Kidney glomerular epithelial cell (primary cell): ENCODE results near the gene ROBO1.
"Not testable (repeated sequence)": the region's sequence is repeated elsewhere in the genome, so short reads cannot be mapped to it uniquely, and the experiment has no call there.

ENCODE experiments used
- DNase-seq: peaks from one replicate; lab custom pipeline; 2025; lab: John Stamatoyannopoulos, UW

Gene ROBO1

DNA sequence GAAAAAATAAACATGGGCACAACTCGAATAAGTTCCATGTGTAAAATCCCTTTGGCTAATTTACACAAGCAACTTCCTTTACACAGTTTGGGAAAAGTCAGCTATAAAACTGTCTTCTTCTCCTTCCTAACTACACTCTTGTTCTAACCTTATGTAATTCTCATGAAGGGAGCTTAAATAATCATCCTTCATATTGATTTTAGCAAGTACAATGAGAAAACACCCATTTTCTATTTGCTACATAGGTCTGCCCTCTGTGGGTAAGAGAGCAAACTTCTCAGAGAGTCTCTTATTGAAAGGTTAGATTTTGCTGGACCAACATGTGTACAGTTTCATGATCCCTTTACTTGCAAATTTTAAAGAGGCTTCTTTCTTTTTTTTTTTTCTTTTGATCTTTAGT, 398.5 kb downstream of the ROBO1 start:
- no peak for DNase-seq

DNA sequence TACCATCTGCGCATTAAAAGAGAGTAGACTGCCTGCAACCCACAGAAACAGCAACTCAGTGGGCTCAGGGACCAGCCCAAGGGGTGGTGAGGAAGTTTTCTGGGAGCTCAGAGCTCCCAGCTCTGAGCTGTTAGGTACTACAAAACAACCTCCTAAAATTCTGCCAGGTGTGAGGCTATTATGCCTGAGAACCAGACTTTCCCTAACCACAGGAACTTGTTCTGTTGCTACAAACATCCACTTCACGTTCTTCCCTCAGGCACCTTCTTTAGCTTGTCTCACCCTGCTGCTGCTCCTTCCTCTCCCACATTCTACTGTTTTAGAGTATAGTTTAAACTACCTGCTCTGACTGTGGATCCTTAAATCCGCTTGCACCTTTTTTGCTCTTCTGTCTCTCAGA, 399.4 kb downstream of the ROBO1 start:
- no peak for DNase-seq

DNA sequence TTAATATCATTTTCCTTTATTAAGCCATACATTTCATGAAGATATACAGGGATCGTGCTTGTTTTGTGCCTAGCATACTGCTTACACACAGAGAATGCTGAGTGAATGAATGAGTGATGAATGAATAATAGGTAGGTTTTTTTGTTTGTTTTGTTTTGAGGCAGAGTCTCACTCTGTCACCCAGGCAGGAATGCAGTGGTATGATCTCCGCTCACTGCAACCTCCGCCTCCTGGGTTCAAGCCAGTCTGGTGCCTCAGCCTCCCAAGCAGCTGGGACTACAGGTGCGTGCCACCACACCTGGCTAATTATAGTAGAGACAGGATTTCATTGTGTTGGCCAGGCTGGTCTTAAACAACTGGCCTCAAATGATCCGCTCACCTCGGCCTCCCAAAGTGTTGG, 400.0 kb downstream of the ROBO1 start:
- DNase-seq = no peak

DNA sequence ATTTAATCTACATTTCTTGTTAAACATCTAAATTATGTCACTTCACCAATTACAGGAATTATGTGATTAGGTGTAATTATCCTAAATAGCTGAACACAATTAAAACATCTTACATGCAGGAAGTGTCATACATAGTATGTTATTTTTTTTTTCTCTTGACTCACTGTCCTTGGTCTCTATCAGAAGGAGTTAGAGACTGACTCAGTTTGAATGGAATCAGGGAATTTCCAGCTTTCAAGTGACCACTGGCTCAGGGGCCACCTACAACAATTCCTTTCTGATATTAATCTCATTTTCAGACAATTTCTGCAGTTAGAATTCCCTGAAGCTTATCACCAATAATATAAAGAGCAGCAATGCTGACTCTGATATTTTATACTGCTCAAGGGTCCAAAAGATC, 400.7 kb downstream of the ROBO1 start:
- DNase-seq = peak; percentile 37

DNA sequence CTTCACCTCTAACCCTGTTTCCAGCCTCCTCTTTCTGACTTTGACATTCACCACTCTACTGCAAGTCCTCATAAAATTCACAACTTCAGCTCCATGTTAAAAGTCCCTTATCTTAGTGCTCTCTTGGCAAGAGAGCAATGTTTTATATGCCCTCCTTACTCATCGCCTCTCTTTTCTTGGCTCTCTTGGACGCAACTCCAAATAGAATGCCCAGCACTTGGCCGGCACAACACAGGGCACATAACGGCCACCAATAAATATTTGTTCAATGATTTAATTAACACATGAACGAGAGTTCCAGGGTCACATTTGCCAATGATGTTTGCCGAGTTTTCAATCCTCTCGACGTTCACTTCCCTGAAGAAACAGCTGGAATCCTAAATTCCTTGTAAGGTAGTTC, 401.4 kb downstream of the ROBO1 start:
- no peak for DNase-seq

DNA sequence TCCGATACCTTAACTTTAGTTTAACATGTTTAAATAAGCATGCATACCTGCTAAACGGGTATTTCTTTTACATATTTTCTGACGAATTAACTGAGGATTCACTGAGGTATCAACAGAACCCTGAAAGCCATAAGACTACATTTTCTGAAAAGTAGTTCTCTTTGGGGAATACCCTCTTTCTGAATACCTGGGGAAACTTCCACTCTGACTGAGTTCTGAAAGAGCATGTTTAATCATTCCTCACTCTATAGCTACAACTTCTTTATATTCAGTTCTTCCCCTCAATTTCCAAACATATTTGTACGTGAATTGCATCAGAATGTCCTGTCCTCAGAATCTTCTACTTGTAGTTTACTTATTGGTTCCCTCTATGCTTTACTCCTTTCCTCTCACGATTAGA, 403.0 kb downstream of the ROBO1 start:
- no peak for DNase-seq

DNA sequence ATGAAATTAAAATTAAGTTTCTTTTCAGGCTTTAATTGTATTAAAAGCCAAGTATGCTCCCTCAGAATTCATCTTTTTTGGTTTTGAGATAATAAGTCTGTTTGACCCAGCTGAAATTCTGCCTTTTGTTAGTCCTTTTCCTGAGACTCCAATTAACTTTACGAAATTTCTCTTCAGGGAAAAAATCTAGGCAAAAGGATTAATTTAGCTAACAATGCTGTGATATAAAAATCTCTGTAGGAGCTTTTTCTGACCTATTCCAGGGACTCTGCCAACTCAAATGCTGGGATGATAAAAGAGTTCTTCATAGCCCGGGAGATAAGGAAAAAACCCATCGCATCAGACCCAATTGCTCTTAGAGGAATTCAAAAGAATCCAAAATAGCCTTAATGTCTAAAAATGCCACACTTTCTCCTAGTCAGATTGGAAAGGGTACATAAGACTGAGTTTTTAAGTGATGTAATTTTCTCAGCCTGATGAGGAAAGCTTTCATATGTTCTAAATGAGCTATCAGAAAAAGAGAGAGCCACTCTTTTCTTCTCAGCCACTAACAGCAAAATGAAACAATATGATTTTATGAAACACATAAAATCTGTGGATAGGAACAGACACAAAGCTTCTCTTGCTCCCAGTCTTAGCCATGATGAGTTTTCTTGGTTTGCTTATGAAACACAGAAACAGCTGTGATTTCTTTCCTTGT, 405.1 kb downstream of the ROBO1 start:
- DNase-seq = no peak

DNA sequence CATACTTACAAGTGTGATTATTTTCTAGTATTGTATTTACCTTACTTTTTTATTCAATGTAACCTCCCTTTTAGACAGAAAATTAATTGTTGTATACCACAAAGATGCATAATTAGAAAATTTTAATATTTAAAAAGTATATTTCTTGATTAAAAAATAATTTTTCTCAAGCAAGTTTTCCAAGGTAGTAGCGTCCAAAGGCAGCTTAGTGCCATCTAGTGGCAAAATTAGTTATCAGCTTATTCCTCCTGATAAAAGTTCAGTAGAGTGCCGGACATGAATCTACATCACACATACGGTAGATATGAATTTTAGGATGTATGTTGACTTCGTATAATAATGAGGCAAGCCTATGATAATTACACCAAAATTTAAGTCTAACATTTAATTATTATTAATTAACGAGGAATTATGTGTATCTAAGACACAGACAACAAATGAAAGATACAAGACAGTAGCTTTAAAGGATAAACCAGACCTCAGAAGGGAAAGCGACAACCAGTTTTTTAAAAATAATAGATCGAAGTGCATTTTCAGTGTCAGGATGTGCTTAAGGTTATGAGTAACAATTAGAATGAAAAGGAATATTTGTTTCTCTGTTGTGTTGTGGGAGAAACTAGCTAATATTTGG, 405.9 kb downstream of the ROBO1 start:
- peak; percentile 39 for DNase-seq

DNA sequence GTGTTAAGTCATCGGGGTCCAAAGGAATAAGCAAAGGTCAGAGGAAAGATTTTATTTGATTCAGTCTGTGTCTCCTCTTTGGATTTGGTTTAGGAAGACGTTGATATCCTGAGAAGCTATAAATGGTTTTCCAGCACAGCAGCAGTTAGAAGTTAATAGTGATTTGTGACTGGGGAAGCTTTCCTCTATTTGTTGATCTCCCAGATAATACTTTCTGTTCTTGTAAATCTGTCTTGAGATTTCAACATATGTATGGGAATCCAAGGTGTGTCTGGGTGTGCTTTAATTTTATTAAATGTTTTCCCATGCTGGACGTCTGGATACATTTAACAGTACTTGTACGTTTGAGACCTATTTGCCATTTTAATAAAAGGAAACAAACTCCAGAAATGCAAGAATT, 409.5 kb downstream of the ROBO1 start:
- no peak for DNase-seq

DNA sequence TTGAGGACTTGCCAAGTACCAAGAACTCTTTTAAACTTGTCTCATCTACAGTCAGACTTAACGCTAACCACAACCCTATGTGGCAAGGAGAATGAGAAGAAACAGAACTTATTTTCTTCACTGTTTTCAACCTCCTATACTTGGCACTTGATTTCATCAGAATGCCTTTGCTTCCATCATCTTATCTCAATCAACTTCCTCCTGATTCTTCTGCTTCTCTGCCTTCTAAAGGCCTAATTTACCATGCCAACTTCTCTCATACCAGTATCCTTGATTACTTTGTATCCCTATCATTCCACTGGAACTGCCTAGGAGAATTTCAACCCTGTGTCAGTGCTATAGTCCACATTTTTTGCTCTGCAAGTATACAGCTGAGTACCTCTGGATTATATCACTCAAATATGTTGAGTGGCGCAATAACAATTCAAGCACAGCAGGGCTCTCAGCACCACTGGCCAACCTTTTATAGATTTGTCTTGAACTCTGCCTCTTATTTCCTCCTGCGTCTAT, 413.6 kb downstream of the ROBO1 start:
- DNase-seq = no peak

DNA sequence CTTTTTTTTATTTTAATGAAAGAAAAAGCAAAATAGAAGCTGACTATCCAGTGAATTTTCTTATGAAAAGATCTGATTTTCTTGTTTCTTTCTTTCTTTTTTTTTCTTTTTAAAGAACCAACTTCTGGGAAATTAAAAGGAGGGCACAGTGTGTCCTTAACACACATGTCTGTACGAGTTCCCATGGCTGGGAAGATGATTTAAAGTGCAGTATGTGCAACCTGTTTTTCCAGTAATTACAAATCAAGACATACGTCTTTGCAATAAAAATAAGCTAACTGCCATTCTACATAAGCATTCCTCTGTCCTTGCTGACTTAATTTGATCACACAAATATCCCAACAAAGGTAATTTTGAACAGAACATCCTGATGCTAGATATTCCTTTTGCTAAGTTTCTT, 416.1 kb downstream of the ROBO1 start:
- DNase-seq = no peak

DNA sequence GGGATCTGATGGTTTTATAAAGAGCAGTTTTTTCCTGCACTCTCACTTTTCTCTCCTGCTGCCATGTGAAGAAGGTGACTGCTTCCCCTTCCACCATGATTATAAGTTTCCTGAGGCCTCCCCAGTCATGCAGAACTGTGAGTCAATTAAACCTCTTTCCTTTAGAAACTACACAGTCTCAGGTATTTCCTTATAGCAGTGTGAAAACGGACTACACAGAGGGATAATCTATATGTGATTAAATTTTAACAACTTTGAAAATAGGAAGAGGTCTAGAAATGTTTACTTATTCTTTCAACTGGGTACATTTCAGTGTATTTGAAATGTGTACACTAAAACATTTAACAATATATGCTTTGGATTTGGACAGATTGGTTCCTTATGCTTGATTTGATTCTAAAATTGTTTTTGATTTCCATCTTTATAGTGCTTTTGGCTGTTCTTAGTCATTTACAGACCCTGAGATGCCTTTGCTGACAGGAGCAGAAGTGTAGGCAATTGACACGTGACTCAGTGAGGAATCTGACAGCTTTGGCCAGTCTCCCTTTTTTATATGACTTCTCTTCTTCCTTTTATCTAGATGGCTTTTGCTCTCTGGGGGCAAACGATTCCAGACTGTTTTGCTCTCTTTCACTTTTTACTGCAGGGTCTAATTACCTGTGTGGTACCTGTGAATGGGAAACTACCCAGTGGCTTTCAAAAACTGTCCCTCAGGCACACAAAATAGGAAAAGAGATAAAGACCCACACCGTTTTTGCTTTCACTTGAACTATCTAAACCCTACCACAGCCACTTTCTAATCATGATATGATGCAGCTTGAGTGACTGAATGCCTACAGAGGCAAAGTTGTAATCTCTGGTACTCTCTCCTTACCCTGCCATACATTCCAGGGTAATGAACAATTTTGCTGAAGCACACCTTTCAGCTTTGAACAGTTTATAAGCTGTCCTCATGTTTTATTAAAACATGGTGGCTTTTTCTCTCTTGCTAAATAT, 422.6 kb downstream of the ROBO1 start:
- no peak for DNase-seq

DNA sequence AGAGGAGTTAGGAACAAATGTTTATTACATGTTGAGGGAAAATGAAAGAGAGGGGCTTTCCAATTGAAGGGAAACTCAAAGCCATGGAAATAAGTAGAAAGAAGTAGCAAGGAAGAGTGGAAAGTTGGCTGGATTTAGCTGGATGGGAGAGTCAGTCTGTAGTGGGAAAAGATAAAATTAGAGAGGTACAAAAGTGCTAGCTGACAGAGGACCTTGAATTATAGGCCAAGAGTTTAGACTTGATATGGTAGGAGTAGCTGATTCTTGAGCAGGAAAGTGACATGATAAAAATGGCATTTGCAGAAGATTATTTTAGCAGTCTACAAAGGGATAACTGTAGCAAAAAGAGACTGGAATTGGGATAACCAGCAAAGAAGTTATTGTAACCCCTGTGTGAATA, 425.8 kb downstream of the ROBO1 start:
- DNase-seq = no peak

DNA sequence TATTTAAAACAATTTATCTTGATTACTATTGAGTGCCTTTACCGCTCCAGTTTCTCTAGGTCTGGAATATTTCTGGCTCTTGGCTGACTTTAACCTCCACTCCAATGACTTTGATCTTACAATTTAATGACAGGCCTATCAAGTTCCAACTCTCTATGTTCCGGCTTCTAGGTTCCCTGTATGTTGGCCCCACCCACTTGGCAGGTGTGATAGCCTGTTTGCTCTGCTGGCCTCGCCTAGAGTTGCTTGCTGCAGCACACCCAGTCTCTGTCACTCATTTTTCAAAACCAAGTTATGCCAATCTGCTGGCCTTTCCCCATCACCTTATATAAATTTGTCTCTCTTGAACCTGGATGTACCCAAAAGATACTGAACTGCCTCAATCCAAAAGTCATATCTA, 428.0 kb downstream of the ROBO1 start:
- no peak for DNase-seq

DNA sequence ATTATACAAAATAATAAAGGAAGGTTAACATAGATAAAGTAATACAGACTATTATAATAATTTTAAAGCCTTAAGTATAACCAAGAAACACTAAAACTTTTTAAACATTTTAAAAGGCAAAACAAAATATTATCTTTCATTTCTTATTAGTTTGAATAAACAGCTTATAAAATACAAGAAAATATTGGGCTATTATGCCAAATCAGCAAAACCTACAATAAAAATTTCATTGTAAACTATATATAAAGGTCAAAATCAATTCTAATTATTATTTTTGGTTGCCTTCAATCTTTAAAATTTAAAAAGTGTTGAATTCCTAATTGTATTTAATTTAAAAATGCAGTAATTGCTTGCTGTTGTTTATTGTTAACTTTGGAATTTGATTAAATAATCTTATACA, 430.0 kb downstream of the ROBO1 start:
- DNase-seq = no peak

DNA sequence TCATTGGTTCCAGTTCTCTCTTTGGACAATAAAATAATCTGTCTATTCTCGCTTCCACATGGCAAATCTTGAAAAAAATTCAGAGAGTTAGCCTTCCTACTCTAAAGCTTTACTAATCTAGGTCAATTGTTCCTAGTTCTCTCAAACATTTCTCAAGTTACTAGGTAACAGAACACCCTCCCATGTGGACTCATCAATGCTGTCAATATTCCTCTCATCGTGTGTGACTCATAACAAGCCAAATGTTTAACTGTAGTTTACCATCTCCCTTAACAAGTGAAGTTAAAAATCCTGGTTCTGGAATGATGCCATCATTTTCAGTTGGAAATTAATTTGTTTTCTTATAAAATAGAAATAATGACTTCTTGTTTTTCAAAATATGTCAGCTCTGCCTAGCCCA, 438.6 kb downstream of the ROBO1 start:
- DNase-seq = peak; percentile 11

DNA sequence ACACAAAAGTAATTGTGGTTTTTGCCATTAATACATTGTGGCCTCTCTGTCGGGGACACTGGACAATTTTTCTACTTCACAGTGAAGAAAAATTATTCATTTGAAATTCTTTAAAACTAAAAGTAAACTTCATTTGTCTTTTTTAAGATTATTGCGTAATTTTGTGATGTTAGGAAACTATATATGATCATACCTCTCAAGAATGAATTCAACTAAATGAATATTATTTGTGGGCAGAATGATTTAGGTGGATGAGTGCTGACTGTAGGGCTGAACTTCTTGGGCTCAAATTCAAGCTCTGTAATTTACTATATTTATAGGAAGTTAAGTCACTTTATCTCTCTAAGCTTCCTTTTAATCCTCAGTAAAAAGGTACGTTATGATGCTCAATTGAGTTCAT, 441.2 kb downstream of the ROBO1 start:
- no peak for DNase-seq

DNA sequence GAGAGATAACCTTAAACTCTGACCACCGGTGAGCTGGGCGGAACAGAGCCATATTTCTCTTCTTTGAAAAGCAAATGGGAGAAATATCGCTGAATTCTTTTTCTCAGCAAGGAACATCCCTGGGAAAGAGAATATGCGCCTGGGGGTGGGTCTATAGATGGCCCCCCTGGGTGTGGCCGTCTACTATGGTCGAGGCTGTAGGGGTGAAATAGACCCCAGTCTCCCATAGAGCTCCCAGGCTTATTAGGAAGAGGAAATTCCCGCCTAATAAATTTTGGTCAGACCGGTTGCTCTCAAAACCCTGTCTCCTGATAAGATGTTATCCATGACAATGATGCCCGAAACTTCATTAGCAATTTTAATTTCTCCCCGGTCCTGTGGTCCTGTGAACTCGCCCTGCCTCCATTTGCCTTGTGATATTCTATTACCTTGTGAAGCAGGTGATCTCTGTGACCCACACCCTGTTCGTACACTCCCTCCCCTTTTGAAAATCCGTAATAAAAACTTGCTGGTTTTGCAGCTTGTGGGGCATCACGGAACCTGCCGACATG, 441.9 kb downstream of the ROBO1 start:
- DNase-seq = not testable (repeated sequence)

DNA sequence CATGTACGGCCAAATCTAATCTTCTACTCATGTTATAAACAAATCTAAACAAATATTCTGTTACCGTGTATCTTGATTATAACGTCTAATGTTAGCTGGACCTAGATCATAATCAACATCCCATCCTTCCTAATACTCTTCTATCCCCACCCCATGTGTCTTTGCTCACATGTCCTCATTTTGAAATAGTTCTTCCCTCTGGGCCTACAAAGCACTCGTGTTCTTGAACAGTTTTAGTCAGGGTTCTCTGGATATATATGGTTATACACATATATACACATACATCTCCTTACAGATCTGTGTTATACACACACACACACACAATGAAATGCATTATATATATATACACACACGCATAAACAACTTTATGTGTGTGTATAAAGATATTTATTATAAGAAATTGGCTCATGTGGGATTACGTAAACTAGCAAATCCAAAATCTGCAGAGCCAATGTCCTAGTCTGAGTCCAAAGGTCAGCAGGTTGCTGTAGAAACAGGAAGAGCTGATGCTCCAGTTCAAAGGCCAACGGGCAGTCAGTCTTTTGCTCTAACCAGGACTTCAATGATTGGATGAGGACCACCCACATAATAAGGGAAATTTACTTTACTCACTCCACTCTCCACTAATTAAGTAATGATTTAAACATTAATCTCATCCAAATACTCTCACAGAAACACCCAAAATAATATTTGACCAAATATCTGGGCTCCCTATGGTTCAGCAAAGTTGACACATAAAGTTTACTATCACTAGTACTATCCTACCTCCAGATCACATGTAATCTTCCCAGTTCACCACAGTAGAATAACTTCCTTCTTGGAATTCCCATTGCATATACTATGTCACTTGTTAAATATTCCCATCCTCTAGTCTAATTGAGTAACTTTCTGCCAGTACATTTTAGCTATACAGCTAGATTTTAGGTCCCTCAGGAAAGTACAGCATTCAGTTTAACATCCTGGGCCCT, 450.0 kb downstream of the ROBO1 start:
- no peak for DNase-seq

DNA sequence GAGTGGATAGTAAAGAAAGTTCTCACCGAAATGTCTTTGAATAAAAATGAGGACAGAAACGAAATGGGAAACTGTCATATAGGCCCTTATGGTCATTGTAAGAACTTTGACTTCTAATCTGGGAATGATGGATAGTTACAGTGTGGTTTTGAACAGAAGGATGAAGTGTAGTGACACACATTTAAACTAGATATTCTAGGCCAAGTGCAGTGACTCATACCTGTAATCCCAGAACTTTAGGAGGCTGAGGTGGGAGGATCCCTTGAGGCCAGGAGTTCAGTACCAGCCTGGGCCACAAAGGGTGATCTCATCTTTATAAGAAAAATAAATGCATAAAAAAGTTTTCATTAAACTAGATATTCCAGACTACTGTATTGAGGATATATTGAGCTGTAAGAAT, 452.8 kb downstream of the ROBO1 start:
- no peak for DNase-seq

DNA sequence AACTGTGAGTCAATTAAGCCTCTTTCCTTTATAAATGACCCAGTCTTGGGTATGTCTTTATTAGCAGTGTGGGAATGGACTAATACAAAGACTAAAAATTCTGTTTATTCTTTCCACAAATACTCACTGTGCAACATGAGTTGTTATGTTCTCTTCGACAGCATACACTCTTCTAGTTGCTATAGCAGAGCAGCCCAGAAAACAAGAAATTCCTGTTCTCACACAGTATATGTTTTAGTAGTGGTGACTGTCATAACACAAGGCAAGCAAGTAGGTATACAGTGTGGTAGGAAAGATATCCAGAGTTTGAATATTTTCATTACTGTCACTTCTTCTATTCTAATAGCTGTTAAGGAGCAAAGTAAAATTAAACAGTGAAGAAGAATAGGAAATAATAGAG, 453.3 kb downstream of the ROBO1 start:
- no peak for DNase-seq
